HG02973 (cell line): Measurements from ENCODE around the gene TUBB2B.
"Not testable (repeated sequence)": the region's sequence is repeated elsewhere in the genome, so short reads cannot be mapped to it uniquely, and the experiment has no call there.

ENCODE experiments used
- ATAC-seq: cut with Tn5 transposase; IDR thresholded peaks from one replicate; pipeline ENCODE4 v1.9.1; 2021; ENCODE audit warnings: moderate library complexity; ENCODE audit not compliant: unreplicated experiment

TUBB2B gene

DNA sequence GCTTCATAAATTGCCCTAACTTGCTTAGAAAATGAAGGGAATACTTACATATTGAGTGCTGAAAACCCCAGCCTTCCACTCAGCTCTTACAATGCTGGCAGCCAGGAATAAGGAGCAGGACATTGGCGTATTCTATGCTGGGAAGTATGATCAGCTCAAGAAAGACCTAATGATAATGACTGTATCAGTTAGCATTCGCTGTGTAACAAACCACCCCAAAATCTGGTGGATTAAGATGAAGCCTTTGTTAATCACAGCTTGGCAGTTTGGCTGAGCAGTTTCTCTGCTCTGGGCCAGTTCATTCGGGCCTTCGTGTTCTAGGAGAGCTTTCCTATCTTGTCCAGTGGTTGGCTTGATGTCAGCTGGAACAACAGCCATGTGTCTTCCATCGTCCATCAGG is 36.7 kb downstream of the TUBB2B start:
- ATAC-seq: no peak

DNA sequence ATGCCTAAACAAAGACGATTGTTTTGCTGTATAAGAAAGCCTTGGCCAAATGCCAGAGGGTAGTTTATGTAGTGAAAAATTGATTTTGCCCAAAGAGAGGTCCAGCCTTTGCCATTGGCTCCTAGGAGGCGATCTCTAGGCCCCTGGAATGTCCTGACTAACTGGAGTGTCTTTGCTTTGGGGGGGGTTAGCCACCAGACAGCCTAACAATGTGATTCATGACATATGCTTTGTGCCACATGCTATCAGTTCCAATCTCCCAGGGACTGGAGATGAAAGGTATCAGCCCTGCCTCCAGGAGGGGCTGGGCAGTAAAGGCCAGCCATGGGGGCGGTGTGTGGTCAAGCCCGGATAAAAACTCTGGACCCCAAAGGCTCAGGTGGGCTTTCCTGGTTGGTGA is 37.4 kb downstream of the TUBB2B start:
- no peak for ATAC-seq

DNA sequence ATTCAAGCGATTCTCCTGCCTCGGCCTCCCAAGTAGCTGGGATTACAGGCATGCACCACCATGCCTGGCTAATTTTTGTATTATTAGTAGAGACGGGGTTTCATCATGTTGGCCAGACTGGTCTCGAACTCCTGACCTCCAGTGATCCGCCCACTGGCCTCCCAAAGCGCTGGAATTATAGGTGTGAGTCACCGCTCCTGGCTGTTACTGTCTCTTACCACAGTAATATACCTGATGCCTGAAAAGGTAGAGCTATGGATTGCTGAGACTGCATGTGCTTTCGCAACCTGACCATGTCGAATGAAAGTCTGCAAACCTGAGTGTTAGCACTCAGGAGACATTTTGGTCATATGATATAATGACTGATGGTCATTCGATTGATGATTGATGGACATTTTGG is 38.3 kb downstream of the TUBB2B start:
- ATAC-seq: not testable (repeated sequence)

DNA sequence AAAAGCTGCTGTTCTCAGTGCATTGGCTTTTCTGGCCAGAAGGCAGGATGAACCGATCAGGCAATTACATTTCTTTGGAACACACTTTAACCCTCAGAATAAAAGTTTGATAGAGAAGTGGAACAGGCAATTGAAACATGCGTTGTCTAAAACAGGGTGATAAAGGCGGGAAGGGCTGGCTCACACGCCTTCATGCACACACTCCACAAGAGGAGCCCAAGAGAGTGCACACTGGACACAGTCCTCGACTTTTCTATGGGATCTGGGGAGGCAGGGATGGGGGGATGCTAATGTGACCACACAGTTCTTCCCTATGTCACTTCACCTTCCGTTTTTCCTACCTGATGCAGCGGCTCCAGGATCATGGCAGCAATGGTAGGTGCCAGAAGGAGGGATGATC is 39.2 kb downstream of the TUBB2B start:
- no peak for ATAC-seq

DNA sequence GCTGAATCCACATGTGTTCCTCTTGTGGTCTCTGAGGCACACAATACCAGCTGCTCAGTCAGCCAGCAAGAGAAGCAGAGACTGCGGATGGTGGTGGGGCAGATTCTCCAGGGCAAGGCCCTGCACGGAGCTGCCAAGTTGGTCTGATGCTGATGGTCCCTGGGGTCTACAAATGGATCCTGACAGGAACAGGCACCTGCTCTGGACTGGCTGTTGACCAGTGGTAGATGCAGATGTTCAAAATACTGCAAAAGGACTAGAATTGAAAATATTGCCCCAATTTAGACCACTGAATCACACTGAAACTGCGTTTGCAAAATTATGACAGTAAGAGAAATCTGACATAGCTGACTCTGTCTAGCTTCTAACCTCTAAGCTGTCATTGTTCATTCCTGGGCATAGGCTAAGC is 40.5 kb downstream of the TUBB2B start:
- no peak for ATAC-seq

DNA sequence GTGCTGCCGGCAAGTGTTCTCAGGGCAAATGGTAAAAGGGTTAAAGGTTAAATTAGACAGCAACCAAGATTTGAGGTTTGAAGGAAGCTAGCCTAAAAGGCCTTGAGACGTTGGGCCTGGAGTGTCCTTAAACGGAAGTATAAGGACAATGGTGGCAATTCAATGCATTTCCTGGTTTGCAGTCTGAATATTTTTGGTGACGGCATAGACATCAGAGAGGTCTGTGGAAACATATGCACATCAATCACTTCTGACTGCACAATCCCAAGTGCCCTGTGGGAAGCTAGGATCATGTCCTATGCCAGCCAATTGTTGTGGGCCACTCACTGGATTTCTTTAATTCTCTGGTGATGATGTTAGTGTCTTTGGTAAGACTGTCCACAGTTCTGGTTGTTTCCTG is 44.4 kb downstream of the TUBB2B start:
- ATAC-seq: no peak

DNA sequence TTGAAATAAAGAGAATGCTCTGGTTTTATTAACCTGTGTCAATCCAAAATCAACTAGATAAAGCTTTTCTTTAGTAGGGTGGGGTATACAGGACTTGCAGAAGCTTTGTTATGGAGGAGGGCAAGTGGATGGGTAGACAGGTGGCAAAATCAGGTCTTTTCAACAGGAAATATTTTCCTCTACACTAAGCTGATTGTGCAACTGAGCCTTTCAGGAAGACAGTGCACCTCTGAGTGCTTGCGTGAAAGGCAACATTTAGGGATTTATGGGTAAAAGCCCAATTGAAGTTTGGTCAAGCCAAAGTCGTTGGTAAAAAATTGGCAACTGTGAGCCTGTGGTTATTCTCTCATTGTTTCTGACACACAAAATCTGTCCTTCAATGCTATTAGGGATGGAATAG is 46.3 kb downstream of the TUBB2B start:
- ATAC-seq: no peak

DNA sequence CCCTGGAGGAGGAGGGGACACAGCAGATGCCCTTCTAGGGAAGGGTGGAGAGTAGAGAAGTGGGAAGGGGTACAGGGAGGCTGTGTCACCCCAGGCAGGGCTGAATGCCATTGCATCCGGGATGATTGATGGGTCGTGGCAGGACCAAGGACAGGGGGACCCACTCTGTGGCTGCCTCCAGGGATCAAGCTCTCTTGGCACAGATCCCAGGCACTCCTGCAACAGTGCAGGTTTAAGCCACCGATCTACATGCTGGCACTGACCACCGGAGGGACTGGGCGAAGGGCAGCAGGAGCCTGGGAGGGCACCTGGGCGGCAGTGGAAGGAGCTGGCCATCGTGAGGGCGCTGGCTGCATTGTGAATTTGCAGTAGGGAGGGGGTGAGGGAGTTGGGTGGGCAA is 47.5 kb downstream of the TUBB2B start:
- ATAC-seq: not testable (repeated sequence)

DNA sequence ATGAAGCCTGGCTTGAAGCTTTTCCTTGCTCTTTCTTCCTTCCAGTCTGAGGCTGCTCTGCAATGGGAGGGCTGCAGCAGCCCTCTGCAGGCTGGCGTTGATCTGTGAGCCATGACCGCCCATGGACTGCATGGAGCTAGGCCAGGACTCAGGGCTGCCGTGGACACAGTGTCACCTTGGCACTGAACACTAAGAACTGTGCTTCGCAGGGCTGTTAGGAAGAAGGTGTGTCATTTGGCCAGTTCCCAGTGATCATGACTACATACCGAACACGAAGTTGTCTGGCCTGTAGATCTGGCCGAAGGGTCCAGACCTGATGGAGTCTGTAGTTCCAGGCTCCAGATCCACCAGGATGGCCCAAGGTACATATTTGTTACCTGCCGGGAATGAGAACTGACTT is 48.8 kb downstream of the TUBB2B start:
- not testable (repeated sequence) for ATAC-seq

DNA sequence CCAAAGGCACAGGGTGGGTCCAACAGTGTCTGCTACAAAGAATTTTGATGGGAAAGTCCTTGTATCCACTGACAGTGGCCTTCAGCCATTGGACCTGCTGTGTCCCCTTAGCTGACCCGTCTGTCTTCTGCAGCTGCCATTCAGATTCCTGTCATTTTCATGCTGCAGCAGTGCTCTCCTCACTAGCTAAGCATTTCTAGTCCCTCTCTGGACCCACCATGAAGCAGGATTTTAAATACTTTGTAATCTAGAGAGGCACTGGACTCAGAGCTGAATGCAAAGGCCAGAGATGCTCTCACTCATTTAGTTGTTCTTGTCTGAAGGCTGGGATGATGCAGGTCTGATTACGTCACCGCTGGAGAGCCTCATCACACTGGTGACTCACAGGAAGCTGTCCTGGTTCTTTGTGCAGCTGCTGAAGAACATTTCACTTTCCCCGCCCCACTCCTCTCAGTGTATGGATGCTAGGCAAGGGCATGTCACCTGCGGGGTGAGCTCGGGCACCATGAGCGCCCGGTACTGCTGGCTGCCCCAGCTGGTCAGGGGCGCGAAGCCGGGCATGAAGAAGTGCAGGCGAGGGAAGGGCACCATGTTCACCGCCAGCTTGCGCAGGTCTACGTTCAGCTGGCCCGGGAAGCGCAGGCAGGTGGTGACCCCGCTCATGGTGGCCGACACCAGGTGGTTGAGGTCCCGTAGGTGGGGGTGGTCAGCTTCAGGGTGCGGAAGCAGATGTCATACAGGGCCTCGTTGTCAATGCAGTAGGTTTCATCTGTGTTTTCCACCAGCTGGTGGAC is 50.7 kb downstream of the TUBB2B start:
- no peak for ATAC-seq

DNA sequence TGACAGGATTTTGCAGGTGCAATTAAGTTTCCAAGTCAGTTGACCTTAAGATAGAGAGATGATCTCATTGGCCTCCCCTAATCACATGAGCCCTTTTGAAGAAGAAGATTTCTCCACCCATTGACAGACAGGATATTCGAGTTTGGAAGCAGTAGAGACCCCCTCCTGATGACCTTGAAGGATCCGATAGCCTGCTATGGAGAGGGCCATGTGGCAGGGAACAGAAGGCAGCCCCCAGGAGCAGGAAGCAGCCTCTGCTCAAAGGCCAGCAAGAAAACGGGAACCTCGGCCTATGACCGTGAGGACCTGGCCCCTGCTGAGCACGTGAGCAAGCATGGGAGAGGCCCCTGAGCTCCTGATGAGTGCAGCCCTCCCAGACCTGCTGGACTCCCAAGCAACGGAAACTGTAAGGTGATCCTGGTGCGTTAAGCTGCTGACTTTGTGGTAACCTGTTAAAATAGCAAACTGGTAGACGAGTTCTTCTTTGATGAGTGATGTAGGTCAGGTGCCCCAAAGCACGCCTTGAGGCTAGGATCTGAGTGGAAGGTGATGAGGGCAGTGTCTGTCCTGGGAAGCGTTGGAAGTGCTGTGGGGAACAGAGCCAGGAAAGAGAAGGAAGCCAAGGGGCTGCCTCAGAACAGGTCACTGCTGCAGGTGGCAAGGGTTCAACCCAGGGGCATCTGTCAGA is 51.6 kb downstream of the TUBB2B start:
- ATAC-seq: no peak
